ENCODE results near the gene GNB5. TPM values are rescaled to one million over a fixed set of nuclear protein-coding genes. Genes with fewer than 3 reads are reported as not detected.
A peak's percentile ranks its signal among the peaks of the same experiment; 100 is the strongest.

The GNB5 gene
- total and polyA plus RNA-seq, 2 of the 13 experiments (the other 11 are each of a cell fraction or from before 2014, with no cell fraction given) = 13.7 to 14.4 TPM

DNA sequence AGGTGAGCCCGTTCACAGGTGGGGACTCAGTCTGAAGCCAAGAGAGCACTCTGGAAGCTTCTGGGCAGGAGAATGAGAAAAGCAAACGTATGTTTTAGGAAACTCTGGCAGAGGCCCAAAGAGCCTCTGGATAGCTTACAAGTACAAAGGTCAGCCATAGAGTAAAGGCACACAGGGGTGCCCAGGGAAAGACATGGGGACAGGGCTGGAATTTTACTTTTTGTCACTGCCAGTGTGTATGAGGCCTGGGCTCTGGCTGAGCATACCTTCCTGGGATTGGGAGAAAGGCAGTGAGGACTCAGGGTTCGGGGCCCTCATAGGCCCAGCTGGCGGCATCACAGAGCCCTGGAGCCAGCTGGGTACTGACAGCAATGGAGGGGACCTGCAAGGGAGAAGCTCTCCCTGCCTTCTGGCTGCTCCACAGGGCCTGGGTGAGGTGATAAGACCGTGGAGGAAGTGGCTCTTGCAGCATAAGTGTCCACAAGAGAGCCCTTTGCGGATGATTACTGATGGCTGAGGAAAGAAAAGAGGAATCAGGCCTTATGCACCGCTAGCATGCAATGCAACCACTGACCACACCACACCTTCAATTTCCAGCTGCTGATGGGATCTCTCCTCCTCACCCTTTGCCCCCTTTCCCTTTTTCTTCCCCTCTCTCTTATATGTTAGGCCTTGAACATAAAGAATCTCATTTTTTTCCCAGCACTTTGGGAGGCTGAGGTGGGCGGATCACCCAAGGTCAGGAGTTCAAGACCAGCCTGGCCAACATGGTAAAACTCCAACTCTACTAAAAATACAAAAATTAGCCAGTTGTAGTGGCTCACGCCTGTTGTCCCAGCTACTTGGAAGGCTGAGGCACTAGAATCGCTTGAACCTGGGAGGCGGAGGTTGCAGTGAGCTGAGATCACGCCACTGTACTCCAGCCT lies 53.5 kb downstream of the GNB5 start (continued):
- no peak for TF ChIP-seq ZNF543 (CRISPR knock-in tag; IDR thresholded peaks at IDR 0.05)
- TF ChIP-seq, protein P1, sequence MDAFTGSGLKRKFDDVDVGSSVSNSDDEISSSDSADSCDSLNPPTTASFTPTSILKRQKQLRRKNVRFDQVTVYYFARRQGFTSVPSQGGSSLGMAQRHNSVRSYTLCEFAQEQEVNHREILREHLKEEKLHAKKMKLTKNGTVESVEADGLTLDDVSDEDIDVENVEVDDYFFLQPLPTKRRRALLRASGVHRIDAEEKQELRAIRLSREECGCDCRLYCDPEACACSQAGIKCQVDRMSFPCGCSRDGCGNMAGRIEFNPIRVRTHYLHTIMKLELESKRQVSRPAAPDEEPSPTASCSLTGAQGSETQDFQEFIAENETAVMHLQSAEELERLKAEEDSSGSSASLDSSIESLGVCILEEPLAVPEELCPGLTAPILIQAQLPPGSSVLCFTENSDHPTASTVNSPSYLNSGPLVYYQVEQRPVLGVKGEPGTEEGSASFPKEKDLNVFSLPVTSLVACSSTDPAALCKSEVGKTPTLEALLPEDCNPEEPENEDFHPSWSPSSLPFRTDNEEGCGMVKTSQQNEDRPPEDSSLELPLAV (CRISPR knock-in tag; conservative IDR thresholded peaks at IDR 0.05; ENCODE audit: low read depth) = no peak
- TF ChIP-seq NFKB2 (CRISPR knock-in tag; IDR thresholded peaks at IDR 0.05; ENCODE audit: borderline replicate concordance) = 0 out of 2 replicates have a peak, but pooled peaks have one; percentile 49
- 0 out of 2 replicates have a peak, but pooled peaks have one; percentile 17 for TF ChIP-seq ZBTB3 (CRISPR knock-in tag; IDR thresholded peaks at IDR 0.05; ENCODE audit: borderline replicate concordance, low read depth)
- TF ChIP-seq SMYD3 (CRISPR knock-in tag; IDR thresholded peaks at IDR 0.05) = no peak
- no peak for TF ChIP-seq MIER2 (CRISPR knock-in tag; IDR thresholded peaks at IDR 0.05)
- TF ChIP-seq ZNF749 (CRISPR knock-in tag; IDR thresholded peaks at IDR 0.05; ENCODE audit: borderline replicate concordance) = no peak
- no peak for TF ChIP-seq HHEX (CRISPR knock-in tag; IDR thresholded peaks at IDR 0.05)
- no peak for TF ChIP-seq MAFG (CRISPR knock-in tag; IDR thresholded peaks at IDR 0.05)
- peak; percentile 61; the same call in 1 of the 2 replicates for TF ChIP-seq ZFP82 (CRISPR knock-in tag; IDR thresholded peaks at IDR 0.05; ENCODE audit: borderline replicate concordance)
- no peak for TF ChIP-seq ZNF773 (CRISPR knock-in tag; IDR thresholded peaks at IDR 0.05; ENCODE audit: borderline replicate concordance)
- TF ChIP-seq, protein P2, sequence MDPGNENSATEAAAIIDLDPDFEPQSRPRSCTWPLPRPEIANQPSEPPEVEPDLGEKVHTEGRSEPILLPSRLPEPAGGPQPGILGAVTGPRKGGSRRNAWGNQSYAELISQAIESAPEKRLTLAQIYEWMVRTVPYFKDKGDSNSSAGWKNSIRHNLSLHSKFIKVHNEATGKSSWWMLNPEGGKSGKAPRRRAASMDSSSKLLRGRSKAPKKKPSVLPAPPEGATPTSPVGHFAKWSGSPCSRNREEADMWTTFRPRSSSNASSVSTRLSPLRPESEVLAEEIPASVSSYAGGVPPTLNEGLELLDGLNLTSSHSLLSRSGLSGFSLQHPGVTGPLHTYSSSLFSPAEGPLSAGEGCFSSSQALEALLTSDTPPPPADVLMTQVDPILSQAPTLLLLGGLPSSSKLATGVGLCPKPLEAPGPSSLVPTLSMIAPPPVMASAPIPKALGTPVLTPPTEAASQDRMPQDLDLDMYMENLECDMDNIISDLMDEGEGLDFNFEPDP (CRISPR knock-in tag; conservative IDR thresholded peaks at IDR 0.05) = no peak
- TF ChIP-seq ZNF780A (CRISPR knock-in tag; IDR thresholded peaks at IDR 0.05) = no peak
- TF ChIP-seq ZFP90 (CRISPR knock-in tag; IDR thresholded peaks at IDR 0.05; ENCODE audit: borderline replicate concordance) = peak; percentile 83
- 0 out of 2 replicates have a peak, but pooled peaks have one; percentile 64 for TF ChIP-seq ZNF256 (CRISPR knock-in tag; conservative IDR thresholded peaks at IDR 0.05)
- TF ChIP-seq FLYWCH1 (CRISPR knock-in tag; IDR thresholded peaks at IDR 0.05) = no peak
- no peak for TF ChIP-seq NCOA1 (CRISPR knock-in tag; IDR thresholded peaks at IDR 0.05)
- TF ChIP-seq ZNF264 (CRISPR knock-in tag; IDR thresholded peaks at IDR 0.05) = 0 out of 2 replicates have a peak, but pooled peaks have one; percentile 57
- no peak for TF ChIP-seq PTBP1 (IDR thresholded peaks at IDR 0.05; ENCODE audit: low read depth, low read length, poor library complexity, severe bottlenecking)
- no peak for TF ChIP-seq SMARCC2 (IDR thresholded peaks at IDR 0.05)
- TF ChIP-seq, protein P3, sequence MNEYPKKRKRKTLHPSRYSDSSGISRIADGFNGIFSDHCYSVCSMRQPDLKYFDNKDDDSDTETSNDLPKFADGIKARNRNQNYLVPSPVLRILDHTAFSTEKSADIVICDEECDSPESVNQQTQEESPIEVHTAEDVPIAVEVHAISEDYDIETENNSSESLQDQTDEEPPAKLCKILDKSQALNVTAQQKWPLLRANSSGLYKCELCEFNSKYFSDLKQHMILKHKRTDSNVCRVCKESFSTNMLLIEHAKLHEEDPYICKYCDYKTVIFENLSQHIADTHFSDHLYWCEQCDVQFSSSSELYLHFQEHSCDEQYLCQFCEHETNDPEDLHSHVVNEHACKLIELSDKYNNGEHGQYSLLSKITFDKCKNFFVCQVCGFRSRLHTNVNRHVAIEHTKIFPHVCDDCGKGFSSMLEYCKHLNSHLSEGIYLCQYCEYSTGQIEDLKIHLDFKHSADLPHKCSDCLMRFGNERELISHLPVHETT (CRISPR knock-in tag; conservative IDR thresholded peaks at IDR 0.05) = no peak
- no peak for TF ChIP-seq ZNF75D (CRISPR knock-in tag; IDR thresholded peaks at IDR 0.05; ENCODE audit: borderline replicate concordance)
- TF ChIP-seq KLF16 (CRISPR knock-in tag; IDR thresholded peaks at IDR 0.05) = no peak
- TF ChIP-seq TSC22D2 (CRISPR knock-in tag; IDR thresholded peaks at IDR 0.05; ENCODE audit: borderline replicate concordance) = no peak
- TF ChIP-seq ZNF263 (CRISPR knock-in tag; IDR thresholded peaks at IDR 0.05) = peak; percentile 47
- TF ChIP-seq DMAP1 (CRISPR knock-in tag; IDR thresholded peaks at IDR 0.05) = no peak
- no peak for TF ChIP-seq TMF1 (CRISPR knock-in tag; IDR thresholded peaks at IDR 0.05; ENCODE audit: low read depth)

All from HepG2 (cell line).